T-helper 17 cell (primary cell): Measurements from ENCODE around the gene CYSLTR2. TPM values are rescaled to one million over a fixed set of nuclear protein-coding genes. Genes with fewer than 3 reads are reported as not detected.
"Not testable (repeated sequence)": the region's sequence is repeated elsewhere in the genome, so short reads cannot be mapped to it uniquely, and the experiment has no call there.

Experiments used
- ATAC-seq: fragments of 150-1000 bp; cut with Tn5 transposase; 2 replicates; pipeline ENCODE4 v1.10.0; 2021; ENCODE audit warnings: mild to moderate bottlenecking, moderate library complexity
- DNase-seq, 3 donors: peaks; one replicate each; pipeline versions ENCODE4 v3.0.0 to v3.0.0-alpha.2; 2020 to 2021
- H3K9me3 ChIP-seq: one replicate; pipeline ENCODE4 v1.7.0; 2013; ENCODE audit warnings: low read length, mild to moderate bottlenecking; ENCODE audit not compliant: control insufficient read depth, poor library complexity, severe bottlenecking
- H3K27ac Mint-ChIP-seq: one replicate; pipeline ENCODE4 v1.8.0; 2022; ENCODE audit warnings: mild to moderate bottlenecking, moderate library complexity, mixed read lengths
- H3K27me3 Mint-ChIP-seq: one replicate; pipeline ENCODE4 v1.8.0; 2022; ENCODE audit warnings: mixed read lengths
- H3K36me3 Mint-ChIP-seq: one replicate; pipeline ENCODE4 v1.8.0; 2022; ENCODE audit warnings: low read depth, mixed read lengths
- H3K4me1 Mint-ChIP-seq: one replicate; pipeline ENCODE4 v1.8.0; 2022; ENCODE audit warnings: mild to moderate bottlenecking, mixed read lengths
- H3K4me3 Mint-ChIP-seq: one replicate; pipeline ENCODE4 v1.8.0; 2022; ENCODE audit warnings: mild to moderate bottlenecking, moderate library complexity, mixed read lengths
- total RNA-seq, 4 donors: library from RNA in 2 of 4; stranded (reverse) in 2 of 4; gene quantifications; one replicate each; pipeline ENCODE4 v1.2.3 and lab custom pipeline; 2022 to 2026

Gene CYSLTR2
- total RNA-seq, 2 donors from 2014 or later, result 2.8 to 5.9 TPM

DNA sequence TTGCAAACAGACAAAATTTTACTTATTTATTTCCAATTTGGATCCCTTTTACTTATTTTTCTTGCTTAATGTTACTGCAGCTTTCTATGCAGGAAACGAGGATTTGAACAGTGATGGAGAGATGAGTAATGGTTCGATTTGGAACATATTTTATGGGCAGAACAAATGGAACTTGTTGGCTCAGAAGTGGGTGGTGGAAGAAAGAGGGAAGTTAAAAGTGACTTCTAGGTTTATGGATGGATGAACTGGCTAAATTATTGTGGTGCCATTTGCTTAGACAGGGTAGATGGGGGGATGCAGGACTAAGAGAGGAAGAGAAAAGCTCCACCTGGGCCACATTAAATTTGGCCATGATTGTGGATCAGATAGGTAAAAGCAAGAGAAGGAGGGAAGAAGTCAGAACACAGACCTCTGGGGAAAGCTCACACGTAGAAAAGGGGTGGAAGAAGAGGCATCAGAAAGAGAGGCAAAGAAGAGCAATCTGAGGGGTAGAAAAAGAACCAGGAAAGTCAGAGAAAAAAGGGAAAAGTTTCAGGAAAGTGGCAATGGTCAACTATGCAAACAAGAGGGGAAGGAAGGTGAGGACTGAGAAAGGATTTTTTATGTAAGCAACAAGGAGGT lies 768 bp upstream of the CYSLTR2 start:
- Mint-ChIP-seq H3K27me3 (no peaks in the 10 kb centered on the region), H3K27ac (peak overlapping the region; percentile 100), H3K36me3 (peaks cover 2% of the 10 kb centered on the region), H3K4me1 (peaks cover 41% of the 10 kb centered on the region), H3K4me3 (peak overlapping the region; percentile 97)
- ATAC-seq (no peak), DNase-seq (no peak)
- H3K9me3 ChIP-seq, result no peaks in the 10 kb centered on the region

DNA sequence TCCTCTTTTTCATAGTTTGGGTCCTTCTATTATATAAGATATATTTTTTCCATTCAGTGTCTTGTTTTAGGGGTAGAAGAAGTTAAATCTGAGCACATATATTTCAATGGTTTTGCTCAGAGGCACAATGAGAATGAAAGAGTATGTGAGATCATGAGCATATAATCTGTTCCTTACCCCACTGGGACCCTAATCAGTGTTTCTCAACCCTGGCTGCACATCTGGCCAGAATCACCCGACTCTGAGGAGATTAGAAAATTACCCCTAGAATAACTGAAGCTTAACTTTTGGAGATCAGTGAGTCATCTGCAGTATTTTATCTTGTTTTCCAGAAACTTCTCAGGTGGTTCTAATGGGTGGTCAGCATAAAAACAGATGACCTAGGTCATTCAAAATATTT lies 782 bp downstream of the CYSLTR2 start:
- no peak for ATAC-seq
- H3K9me3 ChIP-seq, result no peaks in the 10 kb centered on the region
- Mint-ChIP-seq H3K27me3 (no peaks in the 10 kb centered on the region), H3K4me3 (peak overlapping the region; percentile 97), H3K36me3 (peaks cover 4% of the 10 kb centered on the region), H3K27ac (peak overlapping the region; percentile 100), H3K4me1 (peaks cover 40% of the 10 kb centered on the region)
- DNase-seq, result no peak

GRCh38 chr13:48655291-48655690 lies 1.6 kb downstream of the CYSLTR2 start:
- Mint-ChIP-seq H3K4me3 (peak overlapping the region; percentile 97), H3K27ac (peak overlapping the region; percentile 100), H3K4me1 (peaks cover 47% of the 10 kb centered on the region), H3K27me3 (no peaks in the 10 kb centered on the region), H3K36me3 (peaks cover 4% of the 10 kb centered on the region)
- no peaks in the 10 kb centered on the region for H3K9me3 ChIP-seq
- no peak for ATAC-seq
- DNase-seq, result no peak

DNA sequence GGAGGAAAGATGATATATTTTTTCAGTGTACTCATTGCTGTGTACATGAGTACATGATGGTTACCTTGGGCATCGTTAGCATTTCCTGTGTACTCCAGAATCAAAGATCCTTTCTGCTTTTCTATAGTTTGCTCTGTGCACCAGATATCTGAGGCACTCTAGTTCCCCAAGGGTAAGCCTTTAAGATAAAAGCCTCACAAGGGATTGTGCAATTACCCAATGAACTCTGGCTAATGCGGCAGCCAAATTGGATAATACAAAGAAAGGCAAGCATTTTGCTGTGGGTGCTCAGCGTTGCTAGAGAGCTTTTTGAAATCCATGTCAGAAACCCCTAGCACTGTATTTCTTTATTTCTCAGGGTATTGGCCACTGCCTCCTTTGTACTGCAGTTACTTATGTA lies 2.9 kb downstream of the CYSLTR2 start:
- no peaks in the 10 kb centered on the region for H3K9me3 ChIP-seq
- Mint-ChIP-seq H3K27ac (no peak overlapping the region), H3K36me3 (peaks cover 4% of the 10 kb centered on the region), H3K4me3 (no peak overlapping the region), H3K4me1 (peaks cover 44% of the 10 kb centered on the region), H3K27me3 (no peaks in the 10 kb centered on the region)
- ATAC-seq, result no peak
- DNase-seq, result no peak

- H3K4me3 Mint-ChIP-seq, result no peak overlapping the region
- peak overlapping the region; percentile 27 for H3K27ac Mint-ChIP-seq
- peaks cover 17% of the 10 kb centered on the region for H3K4me1 Mint-ChIP-seq
- peaks cover 2% of the 10 kb centered on the region for H3K36me3 Mint-ChIP-seq
- ATAC-seq (peak; percentile 32), DNase-seq (no peak)
- no peaks in the 10 kb centered on the region for H3K27me3 Mint-ChIP-seq
- H3K9me3 ChIP-seq, result no peaks in the 10 kb centered on the region
These were observed 6.8 kb downstream of the CYSLTR2 start for GRCh38 chr13:48660361-48661076.

DNA sequence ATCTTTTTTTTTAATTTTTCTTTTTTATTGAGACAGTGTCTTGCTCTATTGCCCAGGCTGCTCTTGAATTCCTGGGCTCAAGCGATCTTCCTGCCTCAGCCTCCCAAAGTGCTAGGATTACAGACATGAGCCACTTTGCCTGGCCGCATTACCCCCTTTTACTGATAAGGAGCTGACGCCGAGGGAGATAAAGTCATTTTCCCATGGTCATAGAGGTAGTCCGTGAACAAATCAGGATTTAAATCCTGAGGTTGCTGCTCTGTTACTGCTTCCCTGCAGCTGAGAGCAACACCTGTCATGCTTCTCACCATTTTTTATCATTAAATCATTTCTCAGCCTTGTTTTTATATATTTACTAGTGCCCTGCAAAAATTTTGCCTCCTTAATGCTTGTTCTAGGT lies 7.4 kb downstream of the CYSLTR2 start:
- Mint-ChIP-seq H3K27ac (no peak overlapping the region), H3K4me1 (peaks cover 17% of the 10 kb centered on the region), H3K27me3 (no peaks in the 10 kb centered on the region), H3K4me3 (no peak overlapping the region), H3K36me3 (peaks cover 2% of the 10 kb centered on the region)
- DNase-seq, result no peak
- no peak for ATAC-seq
- H3K9me3 ChIP-seq, result peaks cover 3% of the 10 kb centered on the region

DNA sequence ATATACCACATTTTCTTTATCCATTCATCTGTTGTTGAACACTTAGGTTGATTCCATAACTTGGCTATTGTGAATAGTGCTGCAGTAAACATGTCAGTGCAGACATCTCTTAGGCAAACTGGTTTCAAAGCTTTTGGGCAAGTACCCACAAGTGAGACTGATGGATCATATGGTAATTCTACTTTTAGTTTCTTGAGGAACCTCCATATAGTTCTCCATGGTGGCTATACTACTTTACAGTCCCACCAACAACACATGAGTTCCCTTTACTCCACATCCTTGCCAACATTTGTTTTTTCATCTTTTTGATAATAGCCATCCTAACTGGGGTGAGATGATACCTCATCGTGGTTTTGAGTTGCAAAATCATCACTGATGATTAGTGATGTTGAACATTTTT lies 8.5 kb downstream of the CYSLTR2 start:
- Mint-ChIP-seq H3K4me3 (no peak overlapping the region), H3K36me3 (peaks cover 2% of the 10 kb centered on the region), H3K4me1 (peaks cover 15% of the 10 kb centered on the region), H3K27me3 (no peaks in the 10 kb centered on the region), H3K27ac (no peak overlapping the region)
- ATAC-seq (no peak), DNase-seq (no peak)
- peaks cover 3% of the 10 kb centered on the region for H3K9me3 ChIP-seq

GRCh38 chr13:48667136-48667535 lies 13.4 kb downstream of the CYSLTR2 start:
- H3K27ac Mint-ChIP-seq, result no peak overlapping the region
- H3K36me3 Mint-ChIP-seq, result no peaks in the 10 kb centered on the region
- ATAC-seq, result no peak
- DNase-seq, result no peak
- no peaks in the 10 kb centered on the region for H3K4me1 Mint-ChIP-seq
- H3K27me3 Mint-ChIP-seq, result no peaks in the 10 kb centered on the region
- no peak overlapping the region for H3K4me3 Mint-ChIP-seq
- H3K9me3 ChIP-seq, result peaks cover 3% of the 10 kb centered on the region

DNA sequence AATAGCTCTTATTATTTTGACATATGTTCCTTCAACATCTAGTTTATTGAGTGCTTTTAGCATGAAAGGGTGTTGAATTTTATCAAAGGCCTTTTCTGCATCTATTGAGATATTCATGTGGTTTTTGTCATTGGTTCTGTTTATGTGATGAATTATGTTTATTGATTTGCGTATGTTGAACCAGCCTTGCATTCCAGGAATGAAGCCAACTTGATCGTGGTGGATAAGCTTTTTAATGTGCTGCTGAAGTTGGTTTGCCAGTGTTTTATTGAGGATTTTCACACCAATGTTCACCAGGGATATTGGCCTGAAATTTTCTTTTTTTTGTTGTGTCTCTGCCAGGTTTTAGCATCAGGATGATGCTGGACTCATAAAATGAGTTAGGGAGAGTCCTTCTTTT lies 17.7 kb downstream of the CYSLTR2 start:
- not testable (repeated sequence) for H3K4me1 Mint-ChIP-seq, DNase-seq, ATAC-seq, H3K27me3 Mint-ChIP-seq, H3K4me3 Mint-ChIP-seq, H3K27ac Mint-ChIP-seq, H3K36me3 Mint-ChIP-seq, H3K9me3 ChIP-seq

DNA sequence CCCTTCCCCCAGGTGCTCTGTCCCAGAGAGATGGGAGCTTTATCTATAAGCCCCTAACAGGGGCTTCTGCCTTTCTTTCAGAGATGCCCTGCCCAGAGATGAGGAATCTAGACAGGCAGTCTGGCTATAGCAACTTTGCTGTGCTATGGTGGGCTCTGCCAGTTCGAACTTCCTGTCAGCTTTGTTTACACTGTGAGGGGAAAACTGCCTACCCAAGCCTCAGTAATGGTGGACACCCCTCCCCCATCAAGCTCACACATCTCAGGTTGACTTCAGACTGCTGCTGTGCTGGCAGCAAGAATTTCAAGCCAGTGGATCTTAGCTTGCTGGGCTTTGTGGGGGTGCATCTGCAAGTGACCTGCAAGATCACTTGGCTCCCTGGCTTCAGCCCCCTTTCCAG lies 21.5 kb downstream of the CYSLTR2 start:
- Mint-ChIP-seq H3K4me3 (no peak overlapping the region), H3K36me3 (peaks cover 7% of the 10 kb centered on the region), H3K27ac (no peak overlapping the region), H3K27me3 (no peaks in the 10 kb centered on the region), H3K4me1 (peaks cover 24% of the 10 kb centered on the region)
- no peaks in the 10 kb centered on the region for H3K9me3 ChIP-seq
- no peak for ATAC-seq
- no peak for DNase-seq

- Mint-ChIP-seq H3K27me3 (no peaks in the 10 kb centered on the region), H3K4me3 (no peak overlapping the region), H3K27ac (peak overlapping the region; percentile 2), H3K36me3 (peaks cover 7% of the 10 kb centered on the region), H3K4me1 (peaks cover 32% of the 10 kb centered on the region)
- no peak for DNase-seq
- no peaks in the 10 kb centered on the region for H3K9me3 ChIP-seq
- ATAC-seq, result no peak
These were observed 24.6 kb downstream of the CYSLTR2 start for GRCh38 chr13:48678316-48678715.

GRCh38 chr13:48679941-48680680 lies 26.4 kb downstream of the CYSLTR2 start:
- no peaks in the 10 kb centered on the region for H3K9me3 ChIP-seq
- Mint-ChIP-seq H3K36me3 (peaks cover 8% of the 10 kb centered on the region), H3K27me3 (no peaks in the 10 kb centered on the region), H3K4me3 (no peak overlapping the region), H3K4me1 (peaks cover 29% of the 10 kb centered on the region), H3K27ac (no peak overlapping the region)
- DNase-seq (no peak), ATAC-seq (no peak)

- peaks cover 8% of the 10 kb centered on the region for H3K36me3 Mint-ChIP-seq
- peaks cover 29% of the 10 kb centered on the region for H3K4me1 Mint-ChIP-seq
- ATAC-seq (no peak), DNase-seq (no peak)
- no peaks in the 10 kb centered on the region for H3K27me3 Mint-ChIP-seq
- no peaks in the 10 kb centered on the region for H3K9me3 ChIP-seq
- no peak overlapping the region for H3K27ac Mint-ChIP-seq
- no peak overlapping the region for H3K4me3 Mint-ChIP-seq
These were observed 27.1 kb downstream of the CYSLTR2 start for GRCh38 chr13:48680756-48681392.
